K562 (cell line): ENCODE data around the gene PIK3CB. TPM values are rescaled to one million over a fixed set of nuclear protein-coding genes. Genes with fewer than 3 reads are reported as not detected.

Source experiments
- CHD1 ChIP-seq: fragments of 200-600 bp; sonication (generic); IDR thresholded peaks from one replicate; pipeline ENCODE4 v1.6.1; 2012; ENCODE audit warnings: mild to moderate bottlenecking, moderate library complexity, low read length, inconsistent platforms
- ESRRB ChIP-seq: fragments of 250-450 bp; sonication (Bioruptor Pico); IDR thresholded peaks from 2 replicates; pipeline ENCODE4 v1.5.0; 2020; ENCODE audit warnings: mild to moderate bottlenecking, moderate library complexity, borderline replicate concordance
- FOXK2 ChIP-seq, 2 experiments: fragments of 450-650 bp; IDR thresholded peaks in 1 of 2; conservative IDR thresholded peaks in 1 of 2; 2 replicates each; pipeline ENCODE4 v1.6.1; 2016; ENCODE audit warnings: low read depth in 2 of 2, mild to moderate bottlenecking in 1 of 2
- GTF2F1 ChIP-seq: IDR thresholded peaks from 2 replicates; pipeline ENCODE4 v1.6.1; 2011; ENCODE audit warnings: low read depth, low read length, improper control_type of control experiment
- HDAC3 ChIP-seq: fragments of 450-650 bp; IDR thresholded peaks from 2 replicates; pipeline ENCODE4 v1.6.1; 2018; ENCODE audit warnings: borderline replicate concordance, mild to moderate bottlenecking, moderate library complexity; ENCODE audit not compliant: partially characterized antibody
- LCOR ChIP-seq: sonication (generic); formaldehyde crosslinking; IDR thresholded peaks from 2 replicates; pipeline ENCODE4 v1.8.0; 2022; ENCODE audit warnings: mild to moderate bottlenecking, missing genetic modification reagents
- PRMT5 ChIP-seq: sonication (generic); formaldehyde crosslinking; IDR thresholded peaks from 2 replicates; pipeline ENCODE4 v1.5.0; 2020; ENCODE audit warnings: missing genetic modification reagents
- RNF2 ChIP-seq: sonication (generic); IDR thresholded peaks from 2 replicates; pipeline ENCODE4 v1.6.1; 2016
- ZC3H8 ChIP-seq: fragments of 450-650 bp; IDR thresholded peaks from 2 replicates; pipeline ENCODE4 v1.6.1; 2017
- ZFX ChIP-seq: sonication (generic); formaldehyde crosslinking; IDR thresholded peaks from 2 replicates; pipeline ENCODE4 v1.8.0; 2022; ENCODE audit warnings: mild to moderate bottlenecking, missing genetic modification reagents, moderate library complexity
- ZNF146 ChIP-seq: IDR thresholded peaks from one replicate; pipeline ENCODE4 v1.6.1; 2018; ENCODE audit warnings: missing compliant biosample characterization; ENCODE audit not compliant: unreplicated experiment
- ZNF224 ChIP-seq: sonication (generic); formaldehyde crosslinking; IDR thresholded peaks from 2 replicates; pipeline ENCODE4 v1.8.0; 2022; ENCODE audit warnings: mild to moderate bottlenecking, missing genetic modification reagents
- polyA plus RNA-seq, 8 experiments: library from polyadenylated mRNA; depleted of rRNA in 4 of 8; stranded (reverse) in 5 of 8; unstranded in 3 of 8; fragments of >200 nt; fragmentation: Nextera tagmentation in 2 of 8; fragmentation: Illumina TruSeq in 1 of 8; extraction: Ambion mirVana in 2 of 8; extraction: Trizol in 1 of 8; gene quantifications; 2 replicates each; pipeline versions ENCODE4 v1.2.1 to v1.2.3, GENCODE V29; 2011 to 2014; ENCODE audit warnings: inconsistent platforms in 1 of 8, missing spikeins in 1 of 8
- total RNA-seq, 7 experiments: library from RNA; depleted of rRNA in 6 of 7; stranded (reverse); fragments of >200 nt in 6 of 7; fragmentation: Illumina TruSeq in 2 of 7; extraction: Trizol in 2 of 7; gene quantifications; 2 replicates each; pipeline versions ENCODE4 v1.2.1 to v1.2.3, GENCODE V29; 2011 to 2021; ENCODE audit warnings: low replicate concordance in 1 of 7
- TF ChIP-seq, protein P1 (sequence below): fragments of 450-650 bp; formaldehyde crosslinking; IDR thresholded peaks from 2 replicates; pipeline ENCODE4 v1.4.0; 2020; ENCODE audit warnings: mild to moderate bottlenecking
- TF ChIP-seq, protein P2 (sequence below), 2 experiments: IDR thresholded peaks; 2 replicates each; pipeline ENCODE4 v1.6.1; 2012; ENCODE audit warnings: improper control_type of control experiment in 2 of 2, low read depth in 2 of 2, low read length in 2 of 2, borderline replicate concordance in 1 of 2
- TF ChIP-seq, protein P3 (sequence below): fragments of 450-650 bp; formaldehyde crosslinking; conservative IDR thresholded peaks from 2 replicates; pipeline ENCODE4 v1.4.0; 2022; ENCODE audit warnings: mild to moderate bottlenecking, missing genetic modification characterization
- TF ChIP-seq, protein P4 (sequence below): sonication (generic); formaldehyde crosslinking; IDR thresholded peaks from 2 replicates; pipeline ENCODE4 v1.8.0; 2022; ENCODE audit warnings: mild to moderate bottlenecking, missing genetic modification reagents
- TF ChIP-seq, protein P5 (sequence below): sonication (generic); IDR thresholded peaks from 2 replicates; pipeline ENCODE4 v1.6.1; 2016

The PIK3CB gene
- total and polyA plus RNA-seq, 9 of the 15 experiments (the other 6 are each of a cell fraction or from before 2014, with no cell fraction given) = 15.3 to 62.6 (median 28.3) TPM

DNA sequence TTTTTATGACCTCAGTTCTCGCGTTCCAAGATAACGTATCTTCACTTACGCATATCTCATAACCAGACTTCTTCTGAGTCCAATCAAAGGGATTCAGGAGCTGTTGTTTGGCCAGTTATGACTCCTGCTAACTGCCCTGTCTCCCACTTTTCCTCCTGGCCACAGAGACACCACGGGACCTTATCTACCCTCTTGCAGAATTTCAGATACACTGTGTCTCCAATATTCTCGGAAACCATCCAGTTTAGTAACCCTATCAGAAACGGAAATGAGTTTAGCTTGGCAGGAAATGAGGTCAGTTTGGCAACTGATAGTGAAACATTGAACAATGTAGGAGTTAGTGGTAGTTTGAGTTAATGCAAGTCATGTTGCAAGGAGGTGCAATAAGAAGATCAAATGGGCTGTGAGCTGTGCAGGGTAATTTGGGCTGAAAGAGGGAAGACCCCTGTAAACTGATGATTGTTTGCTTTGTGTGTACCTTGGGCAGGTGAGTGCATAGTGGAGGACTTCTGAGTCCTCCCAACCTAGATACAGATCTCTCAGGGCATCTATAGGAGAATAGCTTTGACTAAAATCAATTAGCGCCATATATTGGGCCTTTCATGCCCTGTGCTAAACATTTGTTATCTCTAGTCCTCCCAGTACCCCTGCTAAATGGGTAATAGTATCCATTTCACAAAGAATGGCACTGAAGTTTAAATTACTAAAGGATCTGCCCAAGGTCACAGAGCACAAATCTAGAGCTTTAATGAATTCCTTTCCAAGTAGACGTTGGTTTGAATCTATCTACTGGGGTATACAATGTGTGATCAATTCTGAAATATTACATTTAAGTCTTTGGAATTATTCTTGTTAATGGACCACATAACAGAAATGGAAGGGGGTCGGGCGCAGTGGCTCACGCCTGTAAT lies 41.3 kb upstream of the PIK3CB start (continued):
- TF ChIP-seq ESRRB (CRISPR knock-in tag) (no peak), ZFX (CRISPR knock-in tag) (peak; percentile 47; the same call in 1 of the 2 replicates), LCOR (CRISPR knock-in tag) (peak; percentile 88; the same call in 1 of the 2 replicates), RNF2 (peak; percentile 99), ZNF146 (CRISPR knock-in tag) (no peak), HDAC3 (peak; percentile 98), GTF2F1 (no peak), ZC3H8 (peak; percentile 50; the same call in 1 of the 2 replicates), ZNF224 (CRISPR knock-in tag) (no peak), PRMT5 (CRISPR knock-in tag) (no peak), CHD1 (no peak), FOXK2 (conservative IDR thresholded peaks at IDR 0.05 in 1 of 2, IDR thresholded peaks at IDR 0.05 in 1 of 2; ENCODE audit: low read depth in 2 of 2) (peak; percentile 86 to 93)
- TF ChIP-seq, protein P1, sequence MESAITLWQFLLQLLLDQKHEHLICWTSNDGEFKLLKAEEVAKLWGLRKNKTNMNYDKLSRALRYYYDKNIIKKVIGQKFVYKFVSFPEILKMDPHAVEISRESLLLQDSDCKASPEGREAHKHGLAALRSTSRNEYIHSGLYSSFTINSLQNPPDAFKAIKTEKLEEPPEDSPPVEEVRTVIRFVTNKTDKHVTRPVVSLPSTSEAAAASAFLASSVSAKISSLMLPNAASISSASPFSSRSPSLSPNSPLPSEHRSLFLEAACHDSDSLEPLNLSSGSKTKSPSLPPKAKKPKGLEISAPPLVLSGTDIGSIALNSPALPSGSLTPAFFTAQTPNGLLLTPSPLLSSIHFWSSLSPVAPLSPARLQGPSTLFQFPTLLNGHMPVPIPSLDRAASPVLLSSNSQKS (CRISPR knock-in tag) = no peak
- TF ChIP-seq, protein P2, sequence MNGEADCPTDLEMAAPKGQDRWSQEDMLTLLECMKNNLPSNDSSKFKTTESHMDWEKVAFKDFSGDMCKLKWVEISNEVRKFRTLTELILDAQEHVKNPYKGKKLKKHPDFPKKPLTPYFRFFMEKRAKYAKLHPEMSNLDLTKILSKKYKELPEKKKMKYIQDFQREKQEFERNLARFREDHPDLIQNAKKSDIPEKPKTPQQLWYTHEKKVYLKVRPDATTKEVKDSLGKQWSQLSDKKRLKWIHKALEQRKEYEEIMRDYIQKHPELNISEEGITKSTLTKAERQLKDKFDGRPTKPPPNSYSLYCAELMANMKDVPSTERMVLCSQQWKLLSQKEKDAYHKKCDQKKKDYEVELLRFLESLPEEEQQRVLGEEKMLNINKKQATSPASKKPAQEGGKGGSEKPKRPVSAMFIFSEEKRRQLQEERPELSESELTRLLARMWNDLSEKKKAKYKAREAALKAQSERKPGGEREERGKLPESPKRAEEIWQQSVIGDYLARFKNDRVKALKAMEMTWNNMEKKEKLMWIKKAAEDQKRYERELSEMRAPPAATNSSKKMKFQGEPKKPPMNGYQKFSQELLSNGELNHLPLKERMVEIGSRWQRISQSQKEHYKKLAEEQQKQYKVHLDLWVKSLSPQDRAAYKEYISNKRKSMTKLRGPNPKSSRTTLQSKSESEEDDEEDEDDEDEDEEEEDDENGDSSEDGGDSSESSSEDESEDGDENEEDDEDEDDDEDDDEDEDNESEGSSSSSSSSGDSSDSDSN (IDR thresholded peaks at IDR 0.05; ENCODE audit: borderline replicate concordance in 1 of 2, low read depth in 2 of 2, low read length in 2 of 2) = no peak; a peak in 1 of 4 replicates
- TF ChIP-seq, protein P3, sequence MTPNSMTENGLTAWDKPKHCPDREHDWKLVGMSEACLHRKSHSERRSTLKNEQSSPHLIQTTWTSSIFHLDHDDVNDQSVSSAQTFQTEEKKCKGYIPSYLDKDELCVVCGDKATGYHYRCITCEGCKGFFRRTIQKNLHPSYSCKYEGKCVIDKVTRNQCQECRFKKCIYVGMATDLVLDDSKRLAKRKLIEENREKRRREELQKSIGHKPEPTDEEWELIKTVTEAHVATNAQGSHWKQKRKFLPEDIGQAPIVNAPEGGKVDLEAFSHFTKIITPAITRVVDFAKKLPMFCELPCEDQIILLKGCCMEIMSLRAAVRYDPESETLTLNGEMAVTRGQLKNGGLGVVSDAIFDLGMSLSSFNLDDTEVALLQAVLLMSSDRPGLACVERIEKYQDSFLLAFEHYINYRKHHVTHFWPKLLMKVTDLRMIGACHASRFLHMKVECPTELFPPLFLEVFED = no peak
- TF ChIP-seq, protein P4, sequence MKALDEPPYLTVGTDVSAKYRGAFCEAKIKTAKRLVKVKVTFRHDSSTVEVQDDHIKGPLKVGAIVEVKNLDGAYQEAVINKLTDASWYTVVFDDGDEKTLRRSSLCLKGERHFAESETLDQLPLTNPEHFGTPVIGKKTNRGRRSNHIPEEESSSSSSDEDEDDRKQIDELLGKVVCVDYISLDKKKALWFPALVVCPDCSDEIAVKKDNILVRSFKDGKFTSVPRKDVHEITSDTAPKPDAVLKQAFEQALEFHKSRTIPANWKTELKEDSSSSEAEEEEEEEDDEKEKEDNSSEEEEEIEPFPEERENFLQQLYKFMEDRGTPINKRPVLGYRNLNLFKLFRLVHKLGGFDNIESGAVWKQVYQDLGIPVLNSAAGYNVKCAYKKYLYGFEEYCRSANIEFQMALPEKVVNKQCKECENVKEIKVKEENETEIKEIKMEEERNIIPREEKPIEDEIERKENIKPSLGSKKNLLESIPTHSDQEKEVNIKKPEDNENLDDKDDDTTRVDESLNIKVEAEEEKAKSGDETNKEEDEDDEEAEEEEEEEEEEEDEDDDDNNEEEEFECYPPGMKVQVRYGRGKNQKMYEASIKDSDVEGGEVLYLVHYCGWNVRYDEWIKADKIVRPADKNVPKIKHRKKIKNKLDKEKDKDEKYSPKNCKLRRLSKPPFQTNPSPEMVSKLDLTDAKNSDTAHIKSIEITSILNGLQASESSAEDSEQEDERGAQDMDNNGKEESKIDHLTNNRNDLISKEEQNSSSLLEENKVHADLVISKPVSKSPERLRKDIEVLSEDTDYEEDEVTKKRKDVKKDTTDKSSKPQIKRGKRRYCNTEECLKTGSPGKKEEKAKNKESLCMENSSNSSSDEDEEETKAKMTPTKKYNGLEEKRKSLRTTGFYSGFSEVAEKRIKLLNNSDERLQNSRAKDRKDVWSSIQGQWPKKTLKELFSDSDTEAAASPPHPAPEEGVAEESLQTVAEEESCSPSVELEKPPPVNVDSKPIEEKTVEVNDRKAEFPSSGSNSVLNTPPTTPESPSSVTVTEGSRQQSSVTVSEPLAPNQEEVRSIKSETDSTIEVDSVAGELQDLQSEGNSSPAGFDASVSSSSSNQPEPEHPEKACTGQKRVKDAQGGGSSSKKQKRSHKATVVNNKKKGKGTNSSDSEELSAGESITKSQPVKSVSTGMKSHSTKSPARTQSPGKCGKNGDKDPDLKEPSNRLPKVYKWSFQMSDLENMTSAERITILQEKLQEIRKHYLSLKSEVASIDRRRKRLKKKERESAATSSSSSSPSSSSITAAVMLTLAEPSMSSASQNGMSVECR = no peak
- TF ChIP-seq, protein P5, sequence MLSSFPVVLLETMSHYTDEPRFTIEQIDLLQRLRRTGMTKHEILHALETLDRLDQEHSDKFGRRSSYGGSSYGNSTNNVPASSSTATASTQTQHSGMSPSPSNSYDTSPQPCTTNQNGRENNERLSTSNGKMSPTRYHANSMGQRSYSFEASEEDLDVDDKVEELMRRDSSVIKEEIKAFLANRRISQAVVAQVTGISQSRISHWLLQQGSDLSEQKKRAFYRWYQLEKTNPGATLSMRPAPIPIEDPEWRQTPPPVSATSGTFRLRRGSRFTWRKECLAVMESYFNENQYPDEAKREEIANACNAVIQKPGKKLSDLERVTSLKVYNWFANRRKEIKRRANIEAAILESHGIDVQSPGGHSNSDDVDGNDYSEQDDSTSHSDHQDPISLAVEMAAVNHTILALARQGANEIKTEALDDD = peak; percentile 96
